HG03457 (cell line): ENCODE results near the gene SPEG.
"Not testable (repeated sequence)": the region's sequence is repeated elsewhere in the genome, so short reads cannot be mapped to it uniquely, and the experiment has no call there.

Experiments
- ATAC-seq: cut with Tn5 transposase; IDR thresholded peaks from one replicate; pipeline ENCODE4 v1.9.1; 2021; ENCODE audit warnings: moderate number of reproducible peaks; ENCODE audit not compliant: unreplicated experiment

SPEG gene

DNA sequence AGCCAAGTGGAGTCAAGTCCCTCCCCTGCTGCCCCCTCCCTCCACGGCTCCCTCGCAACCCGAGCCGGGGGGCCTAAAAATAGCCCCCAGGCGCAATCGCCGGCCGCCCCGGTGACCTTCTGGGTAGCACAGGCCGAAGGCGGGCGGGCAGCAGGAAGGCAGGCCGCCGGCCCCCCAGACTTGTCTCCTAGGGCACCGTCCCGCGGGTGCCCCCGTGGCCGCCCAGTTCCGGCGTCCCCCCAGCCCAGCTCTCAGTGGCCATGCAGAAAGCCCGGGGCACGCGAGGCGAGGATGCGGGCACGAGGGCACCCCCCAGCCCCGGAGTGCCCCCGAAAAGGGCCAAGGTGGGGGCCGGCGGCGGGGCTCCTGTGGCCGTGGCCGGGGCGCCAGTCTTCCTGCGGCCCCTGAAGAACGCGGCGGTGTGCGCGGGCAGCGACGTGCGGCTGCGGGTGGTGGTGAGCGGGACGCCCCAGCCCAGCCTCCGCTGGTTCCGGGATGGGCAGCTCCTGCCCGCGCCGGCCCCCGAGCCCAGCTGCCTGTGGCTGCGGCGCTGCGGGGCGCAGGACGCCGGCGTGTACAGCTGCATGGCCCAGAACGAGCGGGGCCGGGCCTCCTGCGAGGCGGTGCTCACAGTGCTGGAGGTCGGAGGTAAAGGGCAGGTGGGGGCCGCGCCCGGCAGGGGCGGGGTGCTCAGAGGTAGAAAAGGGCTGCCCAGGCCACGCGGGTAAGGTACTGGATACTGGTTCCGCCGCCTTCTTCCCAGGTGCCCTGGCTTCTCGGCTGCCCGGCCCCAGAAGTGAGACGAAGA is at the start of gene SPEG:
Gene SPEG, plus strand, starts transcription at position 126 of the 808 bp plus-strand sequence. Its CDS starts 135 bp downstream, at position 261.
- no peak for ATAC-seq

DNA sequence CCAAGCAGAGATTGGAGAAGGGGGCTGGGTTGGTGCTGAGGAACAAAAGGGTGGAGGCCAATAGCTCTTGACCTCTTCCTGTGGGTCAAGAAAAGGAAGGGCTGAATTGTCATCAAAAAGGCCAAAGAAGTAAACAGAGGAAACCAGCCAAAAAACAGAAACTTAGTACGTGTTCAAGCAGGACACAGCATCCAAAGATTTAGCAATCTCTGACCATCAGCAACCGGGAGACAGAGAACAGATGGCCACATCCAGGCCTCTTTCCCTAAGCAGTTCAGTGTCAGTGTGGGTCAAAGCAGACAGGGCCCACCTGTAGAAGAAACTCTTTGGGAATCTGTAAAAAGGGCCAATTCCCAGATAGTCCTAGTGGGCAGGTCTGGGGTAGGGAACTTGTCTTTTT is 49.8 kb upstream of the SPEG start:
- no peak for ATAC-seq

DNA sequence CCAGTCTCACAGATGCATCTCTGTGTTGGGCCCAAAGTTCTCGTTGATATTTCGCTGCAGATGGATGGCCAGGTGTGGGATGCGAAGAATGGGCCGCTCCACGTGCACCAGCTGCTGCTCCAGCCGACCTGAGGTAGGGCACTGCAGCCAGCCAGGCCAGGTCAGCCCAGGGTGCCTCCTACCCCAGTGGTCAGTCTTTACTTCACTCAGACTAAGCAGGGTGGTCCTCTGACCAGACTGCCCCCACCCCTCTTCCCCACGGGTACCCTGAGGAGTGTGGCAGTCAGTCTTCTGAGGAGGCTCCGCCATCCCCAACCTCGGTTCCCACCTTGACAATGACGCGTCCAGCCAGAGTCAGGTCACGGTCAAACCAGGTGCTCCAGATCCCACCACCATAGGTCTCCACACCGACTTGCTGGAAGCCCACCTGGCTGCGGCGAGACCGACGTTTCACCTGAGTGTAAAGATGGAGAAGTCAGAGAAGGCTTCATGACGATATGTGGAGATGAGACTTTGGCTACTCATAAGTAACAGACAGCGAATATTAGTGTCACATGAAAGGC is 48.6 kb upstream of the SPEG start:
- ATAC-seq, result no peak

DNA sequence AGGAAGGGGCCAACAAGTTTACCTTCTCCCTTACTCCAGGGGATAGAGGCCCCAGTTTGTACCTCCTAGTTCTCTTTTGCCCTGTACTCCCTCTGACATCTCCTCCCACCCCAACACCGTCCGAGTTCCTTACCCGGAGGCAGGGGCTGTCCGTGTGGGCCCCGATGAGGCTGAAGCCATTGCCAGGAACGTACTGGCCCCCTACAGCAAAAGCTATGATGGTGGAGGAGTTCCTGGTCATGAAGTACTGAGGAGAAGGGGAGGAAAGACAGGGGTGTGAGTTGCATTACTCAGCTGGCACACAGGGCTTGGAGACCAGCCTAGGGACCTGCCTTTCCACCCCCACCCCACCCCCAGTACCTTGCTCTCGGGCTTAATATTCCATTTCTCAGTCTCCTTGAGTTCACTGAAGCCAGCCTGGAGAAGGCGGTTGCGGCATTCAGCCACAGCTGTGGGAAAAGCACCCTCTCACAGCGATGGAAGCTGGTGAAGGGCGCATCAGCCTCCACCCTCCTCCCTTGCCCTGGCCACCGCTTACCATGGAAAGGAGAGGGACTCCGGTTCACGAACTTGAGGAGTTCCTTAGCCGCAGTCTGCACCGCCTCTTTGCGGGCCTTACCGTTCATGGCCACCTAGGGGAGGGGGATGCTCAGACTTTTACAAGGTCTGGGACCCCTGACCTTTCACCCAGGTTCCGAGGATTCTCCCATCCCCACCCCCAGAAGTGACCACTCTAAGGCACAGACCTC is 47.9 kb upstream of the SPEG start:
- no peak for ATAC-seq

DNA sequence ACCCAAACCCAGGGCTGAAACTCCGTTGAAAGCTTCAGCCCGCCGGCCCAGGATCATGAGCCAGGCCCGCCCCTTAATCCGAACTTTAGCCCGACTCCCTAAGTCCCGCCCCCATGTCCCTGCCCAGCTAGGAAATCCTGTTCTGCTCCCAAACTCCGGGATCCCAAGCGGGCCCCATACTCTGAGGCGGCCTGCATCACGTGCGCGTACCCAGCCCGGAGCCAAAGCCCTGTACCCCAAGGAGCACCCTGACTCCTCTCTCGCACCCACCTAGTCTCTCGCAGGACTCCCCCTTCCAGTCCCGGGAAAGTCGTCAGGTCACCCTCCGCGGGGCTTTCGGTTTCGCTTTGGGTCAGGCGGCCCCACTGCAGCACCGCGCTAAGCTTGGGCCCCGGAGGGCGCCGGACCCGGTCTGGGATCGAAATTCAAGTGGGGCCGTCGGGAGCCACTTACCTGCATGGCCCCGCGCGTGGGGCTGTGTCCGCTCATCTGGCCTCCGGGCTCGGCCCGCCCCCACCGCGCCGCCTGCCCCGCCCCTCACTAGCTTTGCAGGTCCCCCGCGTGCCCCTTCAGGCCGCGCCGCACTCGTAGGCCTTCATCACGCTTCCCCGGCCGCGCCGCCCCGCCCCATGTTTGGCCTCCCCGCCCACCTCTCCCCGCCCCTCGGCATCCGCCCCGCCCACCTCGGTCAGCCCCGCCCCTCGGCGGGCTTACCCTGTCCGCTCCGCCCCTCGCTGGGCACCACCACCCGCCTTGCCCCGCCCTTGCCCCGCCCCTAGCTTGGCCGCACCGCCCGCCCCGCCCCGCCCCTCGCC is 47.1 kb upstream of the SPEG start, which contains the start of gene DNPEP:
Gene DNPEP, minus strand, starts transcription at position 607 of the 815 bp plus-strand sequence. Its CDS starts 118 bp downstream, at position 489.
- peak; percentile 48 for ATAC-seq

DNA sequence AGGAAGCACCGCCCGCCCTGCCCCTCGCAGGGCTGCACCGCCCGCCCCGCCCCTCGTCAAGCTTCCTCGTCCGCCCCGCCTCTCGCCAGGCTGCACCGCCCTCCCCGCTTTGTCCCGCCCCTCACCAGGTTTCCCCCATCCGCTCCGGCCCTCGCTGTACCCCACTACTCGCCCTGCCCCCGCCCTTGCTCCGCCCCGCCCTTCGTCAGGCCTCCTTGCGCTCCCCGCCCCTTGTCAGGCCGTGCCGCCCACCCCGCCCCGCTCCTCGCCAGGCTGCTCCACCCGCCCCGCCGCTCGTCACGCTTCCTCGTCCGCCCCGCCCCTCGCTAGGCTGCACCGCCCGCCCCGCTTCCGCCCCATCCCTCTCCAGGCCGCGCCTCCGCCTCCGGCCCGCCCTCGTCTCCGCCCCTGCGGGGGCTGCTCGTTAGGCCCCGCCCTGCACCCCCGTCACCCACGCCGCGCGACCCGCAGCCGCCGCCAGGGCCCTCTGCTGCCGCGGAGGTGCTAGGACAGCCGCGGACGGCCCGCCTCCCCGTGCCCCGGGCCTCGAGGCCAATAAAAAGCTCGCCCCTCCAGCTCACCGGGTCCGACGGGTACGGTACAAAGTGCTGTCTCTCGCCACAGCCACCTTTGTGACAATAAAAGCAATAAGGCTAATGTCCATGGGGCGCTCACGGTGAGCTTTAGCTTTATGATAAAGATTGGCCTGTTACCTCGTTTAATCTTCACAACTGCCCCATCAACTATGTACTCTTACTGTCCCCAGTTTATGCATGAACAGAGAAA is 46.3 kb upstream of the SPEG start:
- peak; percentile 73 for ATAC-seq

- ATAC-seq, result no peak
Measured at GRCh38 chr2:219388907-219389156, 45.8 kb upstream of the SPEG start.

DNA sequence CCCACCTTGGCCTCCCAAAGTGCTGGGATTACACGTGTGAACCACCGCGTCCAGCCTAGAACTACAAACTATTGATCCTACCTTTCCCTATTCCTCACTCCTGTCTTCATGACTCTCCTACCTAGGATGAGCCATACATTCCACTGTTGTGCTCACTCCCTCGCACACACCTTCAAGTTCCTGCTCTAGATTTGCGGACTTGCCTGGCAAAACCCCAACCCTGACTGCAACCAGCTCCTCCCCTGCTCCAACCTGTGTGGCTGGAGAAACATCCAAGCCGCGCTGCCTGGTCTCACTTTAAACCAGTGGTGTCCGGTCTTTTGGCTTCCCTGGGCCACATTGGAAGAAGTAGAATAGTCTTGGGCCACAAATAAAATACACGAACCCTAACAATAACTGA is 41.9 kb upstream of the SPEG start:
- no peak for ATAC-seq

DNA sequence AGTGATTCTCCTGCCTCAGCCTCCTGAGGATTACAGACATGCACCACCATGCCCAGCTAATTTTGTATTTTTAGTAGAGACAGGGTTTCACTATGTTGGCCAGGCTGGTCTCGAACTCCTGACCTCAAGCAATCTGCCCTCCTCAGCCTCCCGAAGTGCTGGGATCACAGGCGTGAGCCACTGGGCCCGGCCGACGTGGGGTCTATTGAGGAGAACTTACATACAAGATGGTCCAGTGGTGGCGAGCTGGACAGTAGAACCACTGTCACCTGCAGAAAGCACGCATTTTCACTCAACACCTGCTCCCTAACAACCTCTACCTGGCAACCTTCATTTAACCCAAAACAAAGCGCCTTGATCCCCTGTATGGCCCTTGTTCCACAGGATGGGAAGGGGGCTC is 39.6 kb upstream of the SPEG start:
- not testable (repeated sequence) for ATAC-seq

GRCh38 chr2:219395609-219396008 is 39.0 kb upstream of the SPEG start:
- ATAC-seq, result no peak

DNA sequence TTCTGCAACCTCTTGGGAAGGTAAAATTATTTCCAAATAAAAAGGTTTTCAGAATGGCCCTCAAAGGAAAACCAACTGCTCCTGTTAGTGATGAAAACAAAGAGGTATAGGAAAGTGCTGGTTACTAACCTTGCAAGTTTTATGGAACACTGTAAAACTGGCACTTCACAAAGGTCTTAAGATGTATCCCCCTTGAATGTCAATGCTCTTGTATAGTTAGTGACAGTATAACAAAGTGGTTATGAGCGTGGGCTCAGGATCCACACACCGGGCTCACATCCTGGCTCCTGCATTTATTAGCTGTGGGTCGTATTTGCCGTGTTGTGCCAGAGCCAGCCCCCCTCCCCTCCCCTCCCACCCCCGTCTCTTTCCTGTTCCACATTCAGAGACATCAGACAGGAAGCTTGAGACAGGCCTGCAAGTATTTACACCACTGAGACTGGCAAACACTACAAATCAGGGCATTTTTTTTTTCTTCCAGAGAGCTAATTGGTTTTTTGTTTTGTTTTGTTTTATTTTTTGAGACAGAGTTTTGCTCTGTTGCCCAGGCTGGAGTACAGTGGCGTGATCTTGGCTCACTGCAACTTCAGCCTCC is 37.7 kb upstream of the SPEG start:
- no peak for ATAC-seq

DNA sequence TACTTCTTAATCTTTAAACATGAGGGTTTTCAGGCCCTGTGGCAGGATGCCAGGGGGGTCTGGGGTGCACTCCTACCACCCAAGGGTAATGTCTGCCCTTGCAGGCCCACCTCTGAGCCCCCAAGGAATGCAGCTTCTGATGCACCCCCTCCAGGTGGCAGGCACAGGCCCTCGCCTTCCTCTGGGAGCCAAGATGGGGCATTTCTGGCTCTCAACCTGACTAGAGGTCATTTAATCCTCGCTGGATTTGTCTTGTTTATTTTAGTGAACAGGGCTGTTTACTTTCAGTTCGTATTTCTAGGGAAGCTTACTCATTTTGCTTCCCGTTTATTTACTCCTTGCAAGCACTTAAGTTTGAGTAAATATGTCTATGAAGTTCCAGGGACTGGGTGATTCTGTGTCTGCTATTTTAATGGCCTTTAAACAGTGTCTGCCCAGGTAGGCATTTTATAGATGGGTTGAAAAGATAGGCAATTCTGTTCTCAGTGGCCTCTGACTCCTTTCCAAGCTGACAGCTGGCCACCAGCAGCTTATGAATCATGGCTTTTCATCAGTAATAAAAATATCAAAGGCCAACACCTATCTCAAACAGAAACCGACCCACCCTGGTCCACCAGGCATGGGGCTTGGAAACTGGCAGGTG is 35.8 kb upstream of the SPEG start:
- no peak for ATAC-seq

DNA sequence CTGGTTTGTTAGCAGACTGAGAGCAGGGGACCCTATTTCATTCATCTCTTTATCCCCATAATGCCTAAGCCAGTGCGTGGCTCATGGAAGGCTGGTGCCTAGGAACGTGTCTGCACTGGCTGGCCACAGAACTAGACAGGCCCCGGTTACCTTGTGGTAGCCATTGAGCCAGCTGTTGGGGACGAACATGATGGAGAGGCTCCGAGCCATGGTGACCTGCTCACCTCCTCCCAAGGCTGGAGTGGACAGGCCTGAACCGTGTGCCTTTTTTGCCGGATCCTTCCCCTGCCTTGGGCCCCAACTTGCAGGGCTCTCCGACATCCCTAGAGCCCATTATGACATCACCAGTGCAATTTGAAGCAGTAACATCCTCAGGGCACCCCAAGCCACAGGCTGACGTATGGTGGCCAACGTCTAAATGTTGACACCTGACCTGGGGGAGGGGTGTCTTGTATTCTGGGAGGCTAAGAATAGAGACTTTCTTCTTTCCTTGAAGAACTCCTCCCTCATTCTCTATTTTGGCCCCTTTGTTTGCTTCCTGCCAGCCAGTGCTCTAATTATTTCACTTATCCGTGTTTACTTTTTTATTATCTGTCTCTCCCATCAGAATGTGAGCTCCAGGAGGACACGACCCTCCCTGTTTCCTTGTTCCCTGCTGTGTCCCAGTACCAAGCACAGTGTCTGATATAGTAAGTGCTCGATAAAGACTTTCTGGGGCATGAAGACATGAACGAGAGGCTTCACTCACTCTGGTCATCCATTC is 34.7 kb upstream of the SPEG start:
- no peak for ATAC-seq

DNA sequence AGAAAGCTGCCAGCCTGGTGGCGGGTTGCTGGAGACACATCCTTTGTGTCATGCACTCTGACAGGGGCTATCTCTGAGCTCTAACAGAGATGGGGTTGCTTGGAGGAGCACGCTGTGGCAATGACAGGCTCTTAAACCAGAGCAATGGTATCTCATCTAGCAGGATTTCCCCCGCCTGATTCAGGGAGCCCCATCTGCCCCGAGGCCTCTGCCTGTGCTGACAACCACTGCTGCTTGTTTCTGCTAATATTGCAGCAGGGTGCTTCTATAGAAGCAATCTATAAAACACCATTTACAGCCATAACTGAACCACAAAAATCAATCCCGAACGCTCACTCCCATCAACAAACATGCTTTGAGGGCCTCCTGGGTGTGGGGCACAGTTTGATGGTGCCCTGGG is 34.1 kb upstream of the SPEG start:
- no peak for ATAC-seq

GRCh38 chr2:219401606-219402005 is 33.0 kb upstream of the SPEG start:
- ATAC-seq, result no peak

DNA sequence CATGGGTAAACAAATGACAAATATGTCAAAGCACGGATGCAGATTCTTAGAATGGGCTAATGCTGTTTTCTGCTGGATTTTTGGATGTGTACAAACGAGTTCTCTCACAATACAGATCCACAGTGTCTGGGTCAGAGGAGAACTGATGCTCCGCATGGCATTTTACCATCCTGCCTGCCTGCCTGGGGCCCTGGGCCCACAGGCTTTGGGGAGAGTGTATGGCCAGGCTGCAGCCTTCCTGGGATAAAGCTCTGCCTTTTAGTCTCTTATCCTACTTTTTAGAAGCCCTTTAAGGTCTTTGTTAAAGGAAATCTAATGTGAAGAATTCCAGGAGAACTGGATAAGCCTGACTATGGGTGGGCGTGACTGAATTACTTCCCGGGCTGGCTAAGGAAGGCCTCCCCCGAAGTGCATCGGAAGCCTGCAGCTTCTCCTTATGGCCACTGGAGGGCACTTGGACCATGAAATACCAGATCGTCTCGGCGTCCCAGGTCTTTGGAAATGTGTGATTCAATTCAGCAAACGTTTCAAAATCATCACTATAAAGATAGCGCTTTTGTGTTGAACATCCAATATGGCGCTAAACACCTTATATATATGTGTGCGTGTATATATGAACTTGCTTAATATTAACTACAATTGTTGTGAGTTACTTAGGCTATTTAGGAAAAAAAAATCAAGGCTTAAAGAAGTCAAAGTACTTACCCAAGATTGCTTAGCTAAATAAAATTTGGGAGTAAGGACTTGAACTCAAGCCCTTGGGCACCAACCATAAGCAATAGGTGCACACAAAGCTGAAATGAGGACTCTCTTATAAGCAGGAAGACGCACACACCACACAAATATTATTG is 31.8 kb upstream of the SPEG start:
- no peak for ATAC-seq

DNA sequence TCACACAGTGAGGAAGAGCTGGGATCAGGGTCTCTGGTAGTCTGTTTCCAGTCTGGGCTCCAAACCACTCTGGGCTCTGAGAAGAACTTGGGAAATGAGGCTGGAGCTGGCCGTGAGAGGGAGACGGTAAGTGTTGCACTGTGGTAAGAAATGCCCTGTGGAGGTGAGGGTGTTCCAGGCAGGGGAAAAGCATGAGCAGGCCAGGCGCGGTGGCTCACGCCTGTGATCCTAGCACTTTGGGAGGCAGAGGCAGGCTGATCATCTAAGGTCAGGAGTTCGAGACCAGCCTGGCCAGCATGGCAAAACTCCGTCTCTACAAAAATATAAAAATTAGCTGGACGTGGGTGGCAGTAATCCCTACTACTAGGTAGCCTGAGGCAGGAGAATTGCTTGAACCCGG is 30.8 kb upstream of the SPEG start:
- ATAC-seq, result no peak

GRCh38 chr2:219404291-219404910 is 30.2 kb upstream of the SPEG start:
- ATAC-seq, result no peak
